Astrocyte (in vitro differentiated cells and primary cell): ENCODE data around the gene DNMT3B. TPM values are rescaled to one million over a fixed set of nuclear protein-coding genes. Genes with fewer than 3 reads are reported as not detected.

Experiments
- DNase-seq: peaks from one replicate; pipeline ENCODE4 v3.0.0-alpha.2; 2010; ENCODE audit warnings: low read depth
- FAIRE-seq: peaks from 2 replicates; lab custom pipeline; 2011; peaks lifted over from hg19 to GRCh38; lab: Jason Lieb, UNC
- H2AFZ ChIP-seq: 2 replicates; pipeline ENCODE4 v1.6.0; 2012; ENCODE audit warnings: low read depth, low read length, inconsistent platforms
- H3K27ac ChIP-seq: 2 replicates; pipeline ENCODE4 v1.5.1; 2011; ENCODE audit warnings: low read depth, low read length, inconsistent platforms
- H3K27me3 ChIP-seq: 2 replicates; pipeline ENCODE4 v1.6.0; 2011; ENCODE audit warnings: low read length, inconsistent platforms; ENCODE audit not compliant: insufficient read depth
- H3K36me3 ChIP-seq: 2 replicates; pipeline ENCODE4 v1.5.1; 2011; ENCODE audit warnings: low read length, inconsistent platforms; ENCODE audit not compliant: insufficient read depth
- H3K4me1 ChIP-seq: 2 replicates; pipeline ENCODE4 v1.5.1; 2011; ENCODE audit warnings: low read length, inconsistent platforms; ENCODE audit not compliant: insufficient read depth
- H3K4me2 ChIP-seq: 2 replicates; pipeline ENCODE4 v1.6.0; 2012; ENCODE audit warnings: low read length, inconsistent platforms
- H3K4me3 ChIP-seq: 2 replicates; pipeline ENCODE4 v1.5.1; 2011; ENCODE audit warnings: low read depth, mild to moderate bottlenecking, low read length, inconsistent platforms; ENCODE audit not compliant: insufficient read depth
- H3K79me2 ChIP-seq: 2 replicates; pipeline ENCODE4 v1.6.0; 2012; ENCODE audit warnings: mild to moderate bottlenecking, low read length, inconsistent platforms; ENCODE audit not compliant: insufficient read depth
- H3K9ac ChIP-seq: 2 replicates; pipeline ENCODE4 v1.6.0; 2012; ENCODE audit warnings: mild to moderate bottlenecking, low read length, inconsistent platforms
- H3K9me3 ChIP-seq: 2 replicates; pipeline ENCODE4 v1.5.1; 2012; ENCODE audit warnings: low read depth, mild to moderate bottlenecking, low read length, inconsistent platforms; ENCODE audit not compliant: insufficient read depth
- H4K20me1 ChIP-seq: 2 replicates; pipeline ENCODE4 v1.6.0; 2012; ENCODE audit warnings: low read length, inconsistent platforms; ENCODE audit not compliant: insufficient read depth
- H3K27ac Mint-ChIP-seq: one replicate; pipeline ENCODE4 v1.8.0; 2021; ENCODE audit warnings: mild to moderate bottlenecking, mixed read lengths; ENCODE audit not compliant: unreplicated experiment
- H3K27me3 Mint-ChIP-seq: one replicate; pipeline ENCODE4 v1.8.0; 2021; ENCODE audit warnings: low read depth, mixed read lengths; ENCODE audit not compliant: unreplicated experiment
- H3K36me3 Mint-ChIP-seq: one replicate; pipeline ENCODE4 v1.8.0; 2021; ENCODE audit warnings: low read depth, mixed read lengths; ENCODE audit not compliant: unreplicated experiment
- H3K4me1 Mint-ChIP-seq: one replicate; pipeline ENCODE4 v1.8.0; 2021; ENCODE audit warnings: low read depth, mixed read lengths; ENCODE audit not compliant: unreplicated experiment
- H3K4me3 Mint-ChIP-seq: one replicate; pipeline ENCODE4 v1.8.0; 2021; ENCODE audit warnings: mild to moderate bottlenecking, moderate library complexity, mixed read lengths; ENCODE audit not compliant: unreplicated experiment
- H3K9me3 Mint-ChIP-seq: one replicate; pipeline ENCODE4 v1.8.0; 2021; ENCODE audit warnings: mild to moderate bottlenecking, mixed read lengths; ENCODE audit not compliant: unreplicated experiment
- EZH2 ChIP-seq: IDR thresholded peaks from 2 replicates; pipeline ENCODE4 v1.6.1; 2012; ENCODE audit warnings: mild to moderate bottlenecking, low read length, inconsistent platforms; ENCODE audit not compliant: insufficient read depth
- total RNA-seq: library from RNA; stranded (reverse); gene quantifications from 2 replicates; pipeline ENCODE4 v1.2.1, GENCODE V29; 2021
- TF ChIP-seq, protein P1 (sequence below): IDR thresholded peaks from 2 replicates; pipeline ENCODE4 v1.5.1; 2011; ENCODE audit warnings: low read depth, mild to moderate bottlenecking, inconsistent platforms, low read length, moderate library complexity; ENCODE audit not compliant: insufficient read depth

Gene DNMT3B
- total RNA-seq, 1 donor from 2014 or later = 5.0 TPM

DNA sequence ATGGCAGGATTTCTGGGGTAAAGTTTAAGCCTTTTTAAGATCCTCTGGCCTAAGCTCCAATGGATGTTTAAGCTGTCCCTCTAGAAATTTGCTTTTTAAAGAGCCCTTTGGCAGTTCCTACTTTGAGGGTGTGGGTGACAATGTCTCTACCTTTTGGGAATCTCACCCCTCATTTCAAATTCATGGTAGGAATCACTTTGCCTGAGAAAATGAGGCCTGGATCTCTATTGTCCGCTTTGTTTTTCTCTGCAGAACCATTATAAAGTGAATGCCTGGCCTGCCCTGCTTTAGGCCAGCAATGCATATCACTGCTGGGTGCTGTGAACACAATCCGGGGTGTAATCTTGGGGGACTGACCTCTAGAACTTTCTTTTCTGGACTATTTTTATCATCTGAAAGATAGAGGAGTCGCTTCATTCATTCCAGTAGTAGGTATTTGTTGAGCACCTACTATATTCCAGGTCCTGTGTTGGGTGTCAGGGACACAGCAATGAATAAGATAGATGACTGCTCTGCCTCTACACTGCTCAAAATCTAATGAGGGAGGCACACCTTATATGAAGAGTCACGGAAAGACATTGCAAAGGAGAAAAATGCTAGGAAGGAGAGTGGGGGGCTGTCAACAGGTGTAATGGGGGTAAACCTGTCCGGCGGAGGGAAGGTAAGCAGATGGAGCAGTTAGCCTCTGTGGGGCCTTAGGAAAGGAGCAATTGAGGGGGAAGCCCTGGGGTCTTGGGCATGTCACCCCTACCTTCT lies 10.3 kb upstream of the DNMT3B start:
- no peak for TF ChIP-seq EZH2
- TF ChIP-seq, protein P1, sequence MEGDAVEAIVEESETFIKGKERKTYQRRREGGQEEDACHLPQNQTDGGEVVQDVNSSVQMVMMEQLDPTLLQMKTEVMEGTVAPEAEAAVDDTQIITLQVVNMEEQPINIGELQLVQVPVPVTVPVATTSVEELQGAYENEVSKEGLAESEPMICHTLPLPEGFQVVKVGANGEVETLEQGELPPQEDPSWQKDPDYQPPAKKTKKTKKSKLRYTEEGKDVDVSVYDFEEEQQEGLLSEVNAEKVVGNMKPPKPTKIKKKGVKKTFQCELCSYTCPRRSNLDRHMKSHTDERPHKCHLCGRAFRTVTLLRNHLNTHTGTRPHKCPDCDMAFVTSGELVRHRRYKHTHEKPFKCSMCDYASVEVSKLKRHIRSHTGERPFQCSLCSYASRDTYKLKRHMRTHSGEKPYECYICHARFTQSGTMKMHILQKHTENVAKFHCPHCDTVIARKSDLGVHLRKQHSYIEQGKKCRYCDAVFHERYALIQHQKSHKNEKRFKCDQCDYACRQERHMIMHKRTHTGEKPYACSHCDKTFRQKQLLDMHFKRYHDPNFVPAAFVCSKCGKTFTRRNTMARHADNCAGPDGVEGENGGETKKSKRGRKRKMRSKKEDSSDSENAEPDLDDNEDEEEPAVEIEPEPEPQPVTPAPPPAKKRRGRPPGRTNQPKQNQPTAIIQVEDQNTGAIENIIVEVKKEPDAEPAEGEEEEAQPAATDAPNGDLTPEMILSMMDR = no peak
- Histone ChIP-seq H3K4me2 (peak overlapping the region; percentile 78), H3K9ac (peak overlapping the region; percentile 59), H3K79me2 (no peaks in the 10 kb centered on the region), H2AFZ (no peak overlapping the region), H3K4me1 (peaks cover 18% of the 10 kb centered on the region), H3K4me3 (no peak overlapping the region), H3K27ac (peak overlapping the region; percentile 76), H3K36me3 (no peaks in the 10 kb centered on the region), H3K9me3 (no peaks in the 10 kb centered on the region), H4K20me1 (no peaks in the 10 kb centered on the region), H3K27me3 (no peaks in the 10 kb centered on the region)
- H3K27ac Mint-ChIP-seq = no peak overlapping the region
- DNase-seq (no peak), FAIRE-seq (no peak)
- H3K4me3 Mint-ChIP-seq = peak overlapping the region; percentile 55
- no peaks in the 10 kb centered on the region for H3K9me3 Mint-ChIP-seq
- peaks cover 17% of the 10 kb centered on the region for H3K4me1 Mint-ChIP-seq
- H3K27me3 Mint-ChIP-seq = no peaks in the 10 kb centered on the region
- no peaks in the 10 kb centered on the region for H3K36me3 Mint-ChIP-seq

DNA sequence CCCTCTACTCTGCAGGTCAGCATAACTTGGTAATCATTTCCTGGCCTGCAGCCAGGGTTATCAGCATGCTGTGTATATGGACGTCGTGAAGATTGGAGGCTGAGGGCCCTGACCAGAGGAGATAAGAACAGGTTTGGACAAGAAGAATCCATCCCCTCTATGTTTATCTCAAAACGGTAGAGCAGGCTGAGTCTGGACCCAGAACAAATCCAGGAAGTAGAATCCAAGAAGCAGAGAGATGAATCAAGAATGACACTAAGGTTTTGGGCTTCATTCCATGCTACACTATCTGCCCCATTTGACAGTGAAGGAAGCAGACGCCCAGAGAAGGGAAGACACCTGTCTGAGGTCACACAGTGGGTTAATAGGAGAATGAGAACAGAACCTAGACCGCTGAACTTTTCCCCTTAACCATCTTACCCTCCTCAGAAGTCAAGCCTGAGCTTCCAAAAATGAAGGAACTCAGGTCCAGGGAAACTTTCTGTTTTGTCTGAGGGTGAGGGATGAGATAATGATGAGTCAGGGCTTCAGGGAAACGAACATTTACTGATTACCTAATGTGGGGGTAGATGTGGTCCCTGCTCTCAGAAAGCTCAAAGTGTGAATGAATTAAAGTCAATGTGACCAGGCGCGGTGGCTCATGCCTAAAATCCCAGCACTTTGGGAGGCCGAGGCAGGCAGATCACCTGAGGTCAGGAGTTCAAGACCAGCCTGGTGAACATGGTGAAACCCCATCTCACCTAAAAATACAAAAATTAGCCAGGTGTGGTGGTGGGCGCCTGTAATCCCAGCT lies 9.5 kb upstream of the DNMT3B start:
- Histone ChIP-seq H3K79me2 (no peaks in the 10 kb centered on the region), H2AFZ (peak overlapping the region; percentile 76), H3K27ac (peak overlapping the region; percentile 76), H3K9me3 (no peaks in the 10 kb centered on the region), H3K4me3 (no peak overlapping the region), H3K4me2 (peak overlapping the region; percentile 78), H3K27me3 (no peaks in the 10 kb centered on the region), H3K36me3 (no peaks in the 10 kb centered on the region), H4K20me1 (no peaks in the 10 kb centered on the region), H3K9ac (peak overlapping the region; percentile 59), H3K4me1 (peaks cover 18% of the 10 kb centered on the region)
- Mint-ChIP-seq H3K27me3 (no peaks in the 10 kb centered on the region), H3K27ac (no peak overlapping the region), H3K9me3 (no peaks in the 10 kb centered on the region), H3K36me3 (no peaks in the 10 kb centered on the region), H3K4me3 (no peak overlapping the region), H3K4me1 (peaks cover 17% of the 10 kb centered on the region)
- TF ChIP-seq, protein P1 = no peak
- no peak for TF ChIP-seq EZH2
- FAIRE-seq = no peak
- DNase-seq = peak; percentile 78
